H1 (cell line): ENCODE data around the gene LRRC2. TPM values are rescaled to one million over a fixed set of nuclear protein-coding genes. Genes with fewer than 3 reads are reported as not detected.

ENCODE experiments used
- CTCF ChIA-PET: fragments of 300-600 bp; sonication (Branson Sonifier 250); formaldehyde crosslinking; loops from one replicate; lab custom pipeline; 2021; ENCODE audit not compliant: partially characterized antibody; lab: Charles Lee
- POLR2A ChIA-PET: fragments of 300-600 bp; sonication (Branson Sonifier 250); formaldehyde crosslinking; loops from one replicate; lab custom pipeline; 2021; ENCODE audit warnings: inconsistent platforms; ENCODE audit not compliant: partially characterized antibody; lab: Charles Lee
- DNase-seq, 2 experiments: peaks; one replicate each; pipeline versions ENCODE4 v3.0.0 to v3.0.0-alpha.2; 2010 to 2022; ENCODE audit warnings: low spot score in 2 of 2, low read depth in 1 of 2, mixed read lengths in 1 of 2
- FAIRE-seq: peaks from 2 replicates; lab custom pipeline; 2011; peaks lifted over from hg19 to GRCh38; lab: Jason Lieb, UNC
- H2AFZ ChIP-seq: 2 replicates; pipeline ENCODE4 v1.8.1; 2012; ENCODE audit warnings: low read length, inconsistent platforms
- H2AK5ac ChIP-seq: 2 replicates; pipeline ENCODE4 v1.6.1; 2013; ENCODE audit warnings: low read depth, low read length
- H2BK120ac ChIP-seq: replicated peaks from 2 replicates; pipeline ENCODE3; 2013; ENCODE audit warnings: low read depth, low read length, inconsistent platforms
- H2BK12ac ChIP-seq: 2 replicates; pipeline ENCODE4 v1.6.1; 2013; ENCODE audit warnings: low read depth, low read length
- H2BK15ac ChIP-seq: 2 replicates; pipeline ENCODE4 v1.6.1; 2013; ENCODE audit warnings: low read length
- H2BK20ac ChIP-seq: 2 replicates; pipeline ENCODE4 v1.6.1; 2013; ENCODE audit warnings: low read length
- H2BK5ac ChIP-seq: 2 replicates; pipeline ENCODE4 v1.6.1; 2013; ENCODE audit warnings: low read depth, low read length
- H3K14ac ChIP-seq: 2 replicates; pipeline ENCODE4 v1.6.1; 2013; ENCODE audit warnings: inconsistent platforms; ENCODE audit not compliant: insufficient read length
- H3K18ac ChIP-seq: 2 replicates; pipeline ENCODE4 v1.6.1; 2013; ENCODE audit warnings: low read length; ENCODE audit errors: extremely low read depth
- H3K23ac ChIP-seq: 2 replicates; pipeline ENCODE4 v1.6.1; 2013; ENCODE audit warnings: inconsistent platforms; ENCODE audit not compliant: insufficient read length
- H3K23me2 ChIP-seq: 2 replicates; pipeline ENCODE4 v1.6.1; 2013; ENCODE audit warnings: low read depth, low read length
- H3K27ac ChIP-seq: 2 replicates; pipeline ENCODE4 v1.6.1; 2011; ENCODE audit warnings: low read depth, low read length, inconsistent platforms
- H3K27me3 ChIP-seq, 4 experiments: replicated peaks in 1 of 4; 1 replicate in 1 of 4; 2 replicates in 3 of 4; pipeline versions ENCODE4 v1.6.1 to v1.8.1; 2011 to 2013; ENCODE audit warnings: low read length in 3 of 4, mild to moderate bottlenecking in 3 of 4, inconsistent platforms in 2 of 4, mixed read lengths in 2 of 4, moderate library complexity in 1 of 4; ENCODE audit not compliant: control insufficient read depth in 3 of 4, insufficient read depth in 3 of 4; ENCODE audit errors: extremely low read depth in 1 of 4
- H3K36me3 ChIP-seq, 4 experiments: 2 replicates each; pipeline versions ENCODE4 v1.6.1 to v1.8.1; 2011 to 2013; ENCODE audit warnings: mild to moderate bottlenecking in 4 of 4, low read length in 3 of 4, moderate library complexity in 2 of 4, control low read depth in 1 of 4, inconsistent platforms in 1 of 4; ENCODE audit not compliant: insufficient read depth in 4 of 4, control insufficient read depth in 2 of 4
- H3K4ac ChIP-seq: replicated peaks from 2 replicates; pipeline ENCODE3; 2013; ENCODE audit warnings: low read length, low read depth, mixed read lengths, inconsistent platforms; ENCODE audit not compliant: insufficient read length
- H3K4me1 ChIP-seq, 4 experiments: replicated peaks in 1 of 4; 1 replicate in 1 of 4; 2 replicates in 3 of 4; pipeline versions ENCODE4 v1.6.1 to v1.8.1; 2011 to 2013; ENCODE audit warnings: low read length in 3 of 4, inconsistent platforms in 2 of 4, mixed read lengths in 1 of 4; ENCODE audit not compliant: insufficient read depth in 4 of 4, control insufficient read depth in 3 of 4
- H3K4me2 ChIP-seq, 2 experiments: 2 replicates each; pipeline versions ENCODE4 v1.6.1 to v1.8.1; 2011 to 2013; ENCODE audit warnings: low read depth in 2 of 2, low read length in 2 of 2, control low read depth in 1 of 2, inconsistent platforms in 1 of 2, mild to moderate bottlenecking in 1 of 2; ENCODE audit not compliant: insufficient read depth in 1 of 2
- H3K4me3 ChIP-seq, 4 experiments: fragments of 200-600, 300-600 bp in 1 of 4; sonication (generic), shearing (Covaris generic), sonication (Bioruptor Twin) in 1 of 4; 2 replicates each; pipeline versions ENCODE4 v1.5.1 to v1.8.1; 2011 to 2016; ENCODE audit warnings: low read length in 4 of 4, low read depth in 3 of 4, control low read depth in 2 of 4, inconsistent platforms in 2 of 4, mild to moderate bottlenecking in 2 of 4, mixed read lengths in 1 of 4, moderate library complexity in 1 of 4; ENCODE audit not compliant: insufficient read depth in 2 of 4; ENCODE audit errors: extremely low read depth in 1 of 4
- H3K56ac ChIP-seq: replicated peaks from 2 replicates; pipeline ENCODE3; 2013; ENCODE audit warnings: low read depth, mild to moderate bottlenecking, mixed read lengths, low read length, inconsistent platforms; ENCODE audit not compliant: insufficient read length
- H3K79me1 ChIP-seq: 2 replicates; pipeline ENCODE4 v1.6.1; 2013; ENCODE audit warnings: low read depth, low read length, control low read depth
- H3K79me2 ChIP-seq, 2 experiments: 2 replicates each; pipeline versions ENCODE4 v1.6.1 to v1.8.1; 2012 to 2013; ENCODE audit warnings: low read length in 2 of 2, mild to moderate bottlenecking in 2 of 2, inconsistent platforms in 1 of 2; ENCODE audit not compliant: insufficient read depth in 2 of 2, control insufficient read depth in 1 of 2
- H3K9ac ChIP-seq, 4 experiments: replicated peaks in 1 of 4; 1 replicate in 1 of 4; 2 replicates in 3 of 4; pipeline versions ENCODE4 v1.6.1 to v1.8.1; 2011 to 2013; ENCODE audit warnings: low read depth in 3 of 4, low read length in 3 of 4, control low read depth in 2 of 4, mild to moderate bottlenecking in 2 of 4, moderate library complexity in 2 of 4, inconsistent platforms in 1 of 4; ENCODE audit errors: extremely low read depth in 1 of 4
- H3K9me3 ChIP-seq, 2 experiments: 2 replicates each; pipeline versions ENCODE4 v1.6.1 to v1.8.1; 2012 to 2013; ENCODE audit warnings: mild to moderate bottlenecking in 2 of 2, moderate library complexity in 2 of 2, control low read depth in 1 of 2, inconsistent platforms in 1 of 2, low read depth in 1 of 2, low read length in 1 of 2, mixed read lengths in 1 of 2; ENCODE audit not compliant: insufficient read depth in 2 of 2
- H4K20me1 ChIP-seq, 2 experiments: replicated peaks in 1 of 2; 2 replicates each; pipeline versions ENCODE3 to v1.8.1; 2011 to 2013; ENCODE audit warnings: inconsistent platforms in 2 of 2, low read length in 2 of 2, mild to moderate bottlenecking in 1 of 2; ENCODE audit not compliant: insufficient read depth in 2 of 2, control insufficient read depth in 1 of 2
- H4K5ac ChIP-seq: 2 replicates; pipeline ENCODE4 v1.6.1; 2013; ENCODE audit warnings: low read length, low read depth, mixed read lengths, inconsistent platforms; ENCODE audit not compliant: insufficient read length
- H4K8ac ChIP-seq: 2 replicates; pipeline ENCODE4 v1.8.0; 2013; ENCODE audit warnings: mild to moderate bottlenecking, moderate library complexity, low read length, inconsistent platforms; ENCODE audit not compliant: insufficient read depth; ENCODE audit errors: extremely low read depth
- H4K91ac ChIP-seq: replicated peaks from 2 replicates; pipeline ENCODE3; 2013; ENCODE audit warnings: low read length, mixed read lengths, inconsistent platforms; ENCODE audit not compliant: insufficient read length
- KDM5A ChIP-seq: fragments of 200-600 bp; IDR thresholded peaks from 2 replicates; pipeline ENCODE4 v1.7.1; 2012; ENCODE audit warnings: mild to moderate bottlenecking, low read length, inconsistent platforms, mixed read lengths
- MAX ChIP-seq: IDR thresholded peaks from 2 replicates; pipeline ENCODE4 v1.6.1; 2012; ENCODE audit warnings: inconsistent platforms
- POLR2AphosphoS5 ChIP-seq: IDR thresholded peaks from 2 replicates; pipeline ENCODE4 v1.6.1; 2011; ENCODE audit warnings: low read depth, low read length
- POU5F1 ChIP-seq: IDR thresholded peaks from 2 replicates; pipeline ENCODE4 v1.6.1; 2011; ENCODE audit warnings: low read depth, mild to moderate bottlenecking, low read length, moderate library complexity
- TAF1 ChIP-seq: IDR thresholded peaks from 2 replicates; pipeline ENCODE4 v1.6.1; 2011; ENCODE audit warnings: mild to moderate bottlenecking, low read depth, low read length
- TAF7 ChIP-seq: optimal IDR thresholded peaks from 2 replicates; pipeline ENCODE3; 2011; ENCODE audit warnings: low read depth, mild to moderate bottlenecking, inconsistent platforms, low read length, moderate library complexity, borderline replicate concordance
- TBP ChIP-seq: IDR thresholded peaks from 2 replicates; pipeline ENCODE4 v1.6.1; 2011; ENCODE audit warnings: low read depth, low read length, improper control_type of control experiment
- WGBS, 2 experiments: shearing (Covaris generic) in 1 of 2; methylation state at CpG; one replicate each; pipeline versions ENCODE4 v1.1.6 to v1.1.7; 2013 to 2015; ENCODE audit warnings: low lambda C conversion rate in 2 of 2, mixed read lengths in 2 of 2, inconsistent platforms in 1 of 2, low coverage in 1 of 2, missing lambda C conversion rate in 1 of 2; ENCODE audit not compliant: insufficient replicate concordance in 2 of 2, insufficient coverage in 1 of 2, insufficient read length in 1 of 2; ENCODE audit errors: extremely low coverage in 1 of 2, missing lambda C conversion rate in 1 of 2; 5-methylcytosine and 5-hydroxymethylcytosine counted together
- long read RNA-seq, 2 experiments: library from RNA in 1 of 2; library from capped mRNA in 1 of 2; stranded (forward); transcript quantifications; one replicate each; pipeline ENCODE4 v2.0.0, GENCODE V29; 2021; ENCODE audit warnings: inconsistent platforms in 1 of 2
- polyA minus RNA-seq, 3 experiments: library from RNA; depleted of rRNA, polyadenylated mRNA; stranded (reverse); fragments of >200 nt; gene quantifications; 1 replicate in 2 of 3; 2 replicates in 1 of 3; pipeline ENCODE4 v1.2.3, GENCODE V29; 2011
- polyA plus RNA-seq, 7 experiments: library from polyadenylated mRNA; depleted of rRNA in 3 of 7; stranded (reverse) in 5 of 7; unstranded in 2 of 7; fragments of >200 nt in 5 of 7; fragments of 200-250 nt in 2 of 7; gene quantifications; 1 replicate in 5 of 7; 2 replicates in 1 of 7; 4 replicates in 1 of 7; pipeline versions ENCODE4 v1.2.1 to v1.2.3, GENCODE V29; 2011 to 2013; ENCODE audit warnings: missing spikeins in 2 of 7, mixed read lengths in 2 of 7
- total RNA-seq: library from RNA; stranded (reverse); fragmentation: NEBNext Ultra II Directional; extraction: Animal tissue kit (Norgen Biotek cat#: 25700); gene quantifications from 2 replicates; pipeline ENCODE4 v1.2.1, GENCODE V29; 2021

LRRC2 gene, protein sequence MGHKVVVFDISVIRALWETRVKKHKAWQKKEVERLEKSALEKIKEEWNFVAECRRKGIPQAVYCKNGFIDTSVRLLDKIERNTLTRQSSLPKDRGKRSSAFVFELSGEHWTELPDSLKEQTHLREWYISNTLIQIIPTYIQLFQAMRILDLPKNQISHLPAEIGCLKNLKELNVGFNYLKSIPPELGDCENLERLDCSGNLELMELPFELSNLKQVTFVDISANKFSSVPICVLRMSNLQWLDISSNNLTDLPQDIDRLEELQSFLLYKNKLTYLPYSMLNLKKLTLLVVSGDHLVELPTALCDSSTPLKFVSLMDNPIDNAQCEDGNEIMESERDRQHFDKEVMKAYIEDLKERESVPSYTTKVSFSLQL
- total RNA-seq = 6.4 and 7.3 TPM in 2 replicates
- 1.2 and 1.4 TPM in 2 replicates for polyA plus RNA-seq (2011; rRNA removed)
- polyA plus RNA-seq (2011; cell fraction: cytosol; rRNA removed) = 2.8 TPM
- 2.9 TPM for polyA plus RNA-seq (2011; cell fraction: nucleus; rRNA removed)
- 2.8 to 3.4 TPM (median 3.1 TPM) in 4 replicates for polyA plus RNA-seq (2012, experiment 1 of 2)
- 0.24 TPM for polyA plus RNA-seq (2012, experiment 2 of 2)
- 3.9 TPM for polyA plus RNA-seq (2013, experiment 1 of 2)
- polyA plus RNA-seq (2013, experiment 2 of 2) = 3.5 TPM
- 3.5 and 4.9 TPM in 2 replicates for polyA minus RNA-seq (2011; rRNA and poly(A)+ RNA removed)
- 1.9 TPM for polyA minus RNA-seq (2011; cell fraction: cytosol; rRNA and poly(A)+ RNA removed)
- polyA minus RNA-seq (2011; cell fraction: nucleus; rRNA and poly(A)+ RNA removed) = 7.9 TPM
- long read RNA-seq, experiment 1, partial matches to known transcripts = 2 of 6 reads
- long read RNA-seq, experiment 1, other reads (novel, unspliced or antisense) = 4 of 6 reads
- long read RNA-seq, experiment 2, full-length matches to known transcripts = 3 of 15 reads
- long read RNA-seq, experiment 2, partial matches to known transcripts = 6 of 15 reads
- long read RNA-seq, experiment 2, other reads (novel, unspliced or antisense) = 6 of 15 reads

DNA sequence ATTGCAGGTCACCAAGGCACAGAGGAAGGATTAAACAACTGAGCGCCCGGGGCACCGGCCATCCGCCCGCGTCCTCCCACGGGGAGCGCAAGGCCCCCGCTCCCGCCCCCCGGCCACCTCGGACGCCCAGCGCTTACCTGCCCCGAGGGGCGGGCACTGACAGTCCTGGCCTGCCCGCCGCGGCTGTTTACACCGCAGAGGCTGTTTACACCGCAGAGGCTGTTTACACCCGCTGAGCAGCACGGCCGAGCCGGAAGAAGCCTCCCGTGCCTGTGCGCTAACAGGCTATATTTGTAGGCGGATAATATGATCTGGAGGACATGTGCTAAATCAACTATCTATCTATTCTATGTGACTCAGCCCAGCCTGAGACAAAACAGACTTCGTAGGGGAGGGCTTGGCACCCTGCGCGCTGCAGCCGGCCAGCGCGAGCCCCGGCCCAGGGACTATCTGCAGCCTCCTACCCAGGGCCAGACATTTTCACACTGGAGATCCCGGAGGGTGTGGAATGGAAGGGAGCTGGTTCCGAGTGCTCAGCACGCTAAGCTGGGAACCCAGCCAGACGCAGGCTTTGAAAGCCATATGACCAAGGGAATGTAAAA, at the start of gene LRRC2:
LRRC2 (minus strand) TSS at position 263 of the 602 bp plus-strand sequence. CDS start 14,711 bp downstream, outside the sequence.
- Histone ChIP-seq H2BK5ac (peak within 1 kb of the TSS; percentile 80), H4K5ac (no peak within 1 kb of the TSS), H3K56ac (no peak within 1 kb of the TSS), H3K4ac (peak within 1 kb of the TSS; percentile 12), H4K91ac (peak within 1 kb of the TSS; percentile 87), H4K8ac (no peak within 1 kb of the TSS; the same call in none of the 2 replicates), H3K9ac (peak within 1 kb of the TSS in 1 of 4 experiments; percentile 12; a peak in 1 of 7 replicates), H3K18ac (peak within 1 kb of the TSS; percentile 85), H3K27ac (no peak within 1 kb of the TSS), H3K23ac (no peak within 1 kb of the TSS), H3K79me2 (peaks cover 0 to 3% of the 10 kb centered on the region in 2 experiments; a peak in 2 of 4 replicates), H2AFZ (no peak within 1 kb of the TSS), H4K20me1 (no peaks in the 10 kb centered on the region), H3K14ac (no peak within 1 kb of the TSS), H3K79me1 (no peaks in the 10 kb centered on the region), H3K36me3 (no peaks in the 10 kb centered on the region), H2BK20ac (peak within 1 kb of the TSS; percentile 96), H2BK12ac (peak within 1 kb of the TSS; percentile 95), H3K4me1 (peaks cover 9 to 27% (median 14%) of the 10 kb centered on the region in 4 experiments), H2AK5ac (peak within 1 kb of the TSS; percentile 78; the same call in 1 of the 2 replicates), H2BK15ac (no peak within 1 kb of the TSS), H3K4me2 (peak within 1 kb of the TSS; percentile 68 to 69), H3K23me2 (peaks cover 3% of the 10 kb centered on the region; the same call in 1 of the 2 replicates), H3K4me3 (peak within 1 kb of the TSS; percentile 31 to 58 (median 44)), H2BK120ac (peak within 1 kb of the TSS; percentile 14), H3K9me3 (peaks cover 3 to 6% of the 10 kb centered on the region in 2 experiments; a peak in 1 of 4 replicates), H3K27me3 (no peaks in the 10 kb centered on the region; a peak in 1 of 7 replicates)
- FAIRE-seq = no peak
- ChIA-PET CTCF (interaction anchor here (1.0 to 6.3 kb wide), 5 partner anchors 8 to 117 kb away, joined by 3 to 45 read pairs (median 4); no protein-coding TSS in a partner anchor), POLR2A (interaction anchor here (0.8 to 5.0 kb wide), 7 partner anchors 10 to 37 kb away, joined by 3 to 65 read pairs (median 4); a partner anchor contains a TSS)
- DNase-seq = no peak
- WGBS, 2 experiments = 7% methylated on average over 38 of the region's 39 CpGs; no CpG with 5 or more reads in 1 of the 2 experiments
- TF ChIP-seq TAF7 (no peak), TBP (0 out of 2 replicates have a peak, but pooled peaks have one; percentile 25), MAX (peak; percentile 37; the same call in 1 of the 2 replicates), POU5F1 (no peak), KDM5A (no peak), POLR2AphosphoS5 (no peak), TAF1 (no peak)
